ES-I3 (cell line): ENCODE results near the gene BDKRB2.

Source experiments
- H3K36me3 ChIP-seq: 2 replicates; pipeline ENCODE4 v1.6.1; 2013; ENCODE audit warnings: mild to moderate bottlenecking, low read length, control low read depth, moderate library complexity; ENCODE audit not compliant: insufficient read depth
- H3K4me1 ChIP-seq: 2 replicates; pipeline ENCODE4 v1.6.1; 2013; ENCODE audit warnings: mild to moderate bottlenecking, control low read depth, low read length; ENCODE audit not compliant: insufficient read depth
- H3K9ac ChIP-seq: 2 replicates; pipeline ENCODE4 v1.6.1; 2013; ENCODE audit warnings: low read depth, mild to moderate bottlenecking, low read length, moderate library complexity
- H3K9me3 ChIP-seq: 2 replicates; pipeline ENCODE4 v1.6.1; 2013; ENCODE audit warnings: mild to moderate bottlenecking, low read length, moderate library complexity; ENCODE audit not compliant: control insufficient read depth, insufficient read depth

BDKRB2 gene

GRCh38 chr14:96267916-96268315 lies 63.3 kb downstream of the BDKRB2 start:
- no peaks in the 10 kb centered on the region for H3K36me3 ChIP-seq
- no peak overlapping the region for H3K9ac ChIP-seq
- peaks cover 8% of the 10 kb centered on the region; the same call in 1 of the 2 replicates for H3K9me3 ChIP-seq
- no peaks in the 10 kb centered on the region; the same call in 1 of the 2 replicates for H3K4me1 ChIP-seq

- peaks cover 8% of the 10 kb centered on the region; the same call in 1 of the 2 replicates for H3K9me3 ChIP-seq
- H3K9ac ChIP-seq: no peak overlapping the region
- no peaks in the 10 kb centered on the region for H3K36me3 ChIP-seq
- no peaks in the 10 kb centered on the region; the same call in 1 of the 2 replicates for H3K4me1 ChIP-seq
These were observed 64.1 kb downstream of the BDKRB2 start for GRCh38 chr14:96268431-96269358.

GRCh38 chr14:96269359-96269710 lies 64.7 kb downstream of the BDKRB2 start:
- Histone ChIP-seq H3K9me3 (peaks cover 8% of the 10 kb centered on the region; the same call in 1 of the 2 replicates), H3K36me3 (no peaks in the 10 kb centered on the region), H3K9ac (no peak overlapping the region), H3K4me1 (no peaks in the 10 kb centered on the region; the same call in 1 of the 2 replicates)

GRCh38 chr14:96270565-96271420 lies 66.2 kb downstream of the BDKRB2 start:
- H3K36me3 ChIP-seq: no peaks in the 10 kb centered on the region
- no peak overlapping the region for H3K9ac ChIP-seq
- no peaks in the 10 kb centered on the region; the same call in 1 of the 2 replicates for H3K4me1 ChIP-seq
- H3K9me3 ChIP-seq: peaks cover 8% of the 10 kb centered on the region; the same call in 1 of the 2 replicates

- Histone ChIP-seq H3K9ac (no peak overlapping the region), H3K4me1 (no peaks in the 10 kb centered on the region; the same call in 1 of the 2 replicates)
These were observed 66.8 kb downstream of the BDKRB2 start for GRCh38 chr14:96271421-96271762.

GRCh38 chr14:96272777-96273473 lies 68.3 kb downstream of the BDKRB2 start:
- Histone ChIP-seq H3K9ac (no peak overlapping the region), H3K9me3 (peaks cover 8% of the 10 kb centered on the region; the same call in 1 of the 2 replicates), H3K4me1 (peaks cover 2% of the 10 kb centered on the region; the same call in 1 of the 2 replicates), H3K36me3 (no peaks in the 10 kb centered on the region)

More at GRCh38 chr14:96271421-96271762, 66.8 kb downstream of the BDKRB2 start:
- H3K36me3 ChIP-seq: no peaks in the 10 kb centered on the region
- peaks cover 8% of the 10 kb centered on the region; the same call in 1 of the 2 replicates for H3K9me3 ChIP-seq

- Histone ChIP-seq H3K4me1 (peaks cover 2% of the 10 kb centered on the region; the same call in 1 of the 2 replicates), H3K36me3 (no peaks in the 10 kb centered on the region), H3K9ac (no peak overlapping the region), H3K9me3 (peaks cover 8% of the 10 kb centered on the region; the same call in 1 of the 2 replicates)
These were observed 69.0 kb downstream of the BDKRB2 start for GRCh38 chr14:96273629-96274028.

- Histone ChIP-seq H3K4me1 (peaks cover 2% of the 10 kb centered on the region; the same call in 1 of the 2 replicates), H3K9ac (no peak overlapping the region), H3K9me3 (peaks cover 8% of the 10 kb centered on the region; the same call in 1 of the 2 replicates), H3K36me3 (no peaks in the 10 kb centered on the region)
These were observed 69.5 kb downstream of the BDKRB2 start for GRCh38 chr14:96274122-96274521.

- Histone ChIP-seq H3K9me3 (peaks cover 8% of the 10 kb centered on the region; the same call in 1 of the 2 replicates), H3K4me1 (peaks cover 2% of the 10 kb centered on the region; the same call in 1 of the 2 replicates), H3K9ac (no peak overlapping the region), H3K36me3 (no peaks in the 10 kb centered on the region)
These were observed 69.9 kb downstream of the BDKRB2 start for GRCh38 chr14:96274543-96274942.

GRCh38 chr14:96275177-96276112 lies 70.8 kb downstream of the BDKRB2 start:
- Histone ChIP-seq H3K4me1 (peaks cover 2% of the 10 kb centered on the region; the same call in 1 of the 2 replicates), H3K9me3 (peaks cover 8% of the 10 kb centered on the region; the same call in 1 of the 2 replicates), H3K36me3 (no peaks in the 10 kb centered on the region), H3K9ac (no peak overlapping the region)

- no peaks in the 10 kb centered on the region for H3K36me3 ChIP-seq
- H3K4me1 ChIP-seq: peaks cover 2% of the 10 kb centered on the region; the same call in 1 of the 2 replicates
- H3K9ac ChIP-seq: no peak overlapping the region
- H3K9me3 ChIP-seq: no peaks in the 10 kb centered on the region
These were observed 73.3 kb downstream of the BDKRB2 start for GRCh38 chr14:96277890-96278289.

- H3K9me3 ChIP-seq: no peaks in the 10 kb centered on the region
- H3K4me1 ChIP-seq: peaks cover 2% of the 10 kb centered on the region; the same call in 1 of the 2 replicates
- H3K9ac ChIP-seq: no peak overlapping the region
- no peaks in the 10 kb centered on the region for H3K36me3 ChIP-seq
These were observed 74.9 kb downstream of the BDKRB2 start for GRCh38 chr14:96279564-96279963.

GRCh38 chr14:96280104-96280503 lies 75.5 kb downstream of the BDKRB2 start:
- Histone ChIP-seq H3K9me3 (no peaks in the 10 kb centered on the region), H3K4me1 (peaks cover 2% of the 10 kb centered on the region; the same call in 1 of the 2 replicates), H3K9ac (no peak overlapping the region), H3K36me3 (no peaks in the 10 kb centered on the region)
